Left lung (tissue), 10 donors: ENCODE measurements around the gene FRY. TPM values are rescaled to one million over a fixed set of nuclear protein-coding genes. Genes with fewer than 3 reads are reported as not detected.
A peak's percentile ranks its signal among the peaks of the same experiment; 100 is the strongest.

Source experiments
- ATAC-seq: fragments of 200-7000 bp; cut with Tn5 transposase; one replicate; pipeline ENCODE4 v1.9.1; 2020; ENCODE audit warnings: moderate library complexity
- DNase-seq, 4 donors: peaks; one replicate each; pipeline ENCODE4 v3.0.0-alpha.2; 2013 to 2020
- H3K27ac ChIP-seq, 2 donors: fragments of 200-600 bp; sonication (generic) in 1 of 2; one replicate each; pipeline versions ENCODE4 v1.5.0 to v1.8.0; 2020 to 2021
- H3K27me3 ChIP-seq, 2 donors: fragments of 200-600 bp; sonication (generic) in 1 of 2; one replicate each; pipeline versions ENCODE4 v1.5.0 to v1.8.0; 2020 to 2021
- H3K36me3 ChIP-seq, 2 donors: fragments of 200-600 bp; sonication (generic) in 1 of 2; one replicate each; pipeline versions ENCODE4 v1.5.0 to v1.8.0; 2020 to 2021
- H3K4me1 ChIP-seq, 2 donors: fragments of 200-600 bp; one replicate each; pipeline ENCODE4 v1.8.0; 2021
- H3K4me3 ChIP-seq, 2 donors: fragments of 200-600 bp; sonication (generic) in 1 of 2; one replicate each; pipeline versions ENCODE4 v1.5.0 to v1.8.0; 2020 to 2021; ENCODE audit warnings: mild to moderate bottlenecking in 1 of 2
- H3K9me3 ChIP-seq, 2 donors: fragments of 200-600 bp; sonication (generic) in 1 of 2; one replicate each; pipeline versions ENCODE4 v1.5.0 to v1.8.0; 2020 to 2021
- CTCF ChIP-seq, 2 donors: fragments of 200-600 bp; sonication (generic) in 1 of 2; IDR thresholded peaks; one replicate each; pipeline versions ENCODE4 v1.5.0 to v1.8.0; 2021; ENCODE audit warnings: antibody characterized with exemption in 2 of 2
- intact Hi-C, 2 donors: fragments of 100-400 bp; cut with DNase I; formaldehyde crosslinking; loops; one replicate each; pipeline versions ENCODE4 v1.11.2 to v1.14.2; 2022
- polyA plus RNA-seq, 6 donors: library from polyadenylated mRNA; unstranded; fragments of 120-200 nt; gene quantifications; one replicate each; pipeline ENCODE4 v1.2.1, GENCODE V29; 2013; ENCODE audit not compliant: insufficient read length in 6 of 6
- total RNA-seq, 2 donors: library from RNA; stranded (reverse); fragmentation: NEBNext Ultra II Directional; extraction: Animal tissue kit (Norgen Biotek cat#: 25700); gene quantifications; one replicate each; pipeline ENCODE4 v1.2.1, GENCODE V29; 2021
- donor health status: DM: no; HTN: yes; CAD: no.
- donor health status: DM: no; HTN: no; CAD: no.

Gene FRY
- total and polyA plus RNA-seq, 8 donors: 41.6 to 53.4 (median 49.2) TPM

- intact Hi-C loops: no loop called here
- DNase-seq (no peak), ATAC-seq (no peak)
- Histone ChIP-seq H3K27ac (no peak overlapping the region), H3K27me3 (no peaks in the 10 kb centered on the region), H3K36me3 (peaks cover 0 to 19% of the 10 kb centered on the region in 2 donors), H3K9me3 (no peaks in the 10 kb centered on the region), H3K4me3 (no peak overlapping the region), H3K4me1 (no peaks in the 10 kb centered on the region)
- TF ChIP-seq CTCF (IDR thresholded peaks at IDR 0.05): no peak
Observed at GRCh38 chr13:32174366-32174765, 142.8 kb downstream of the FRY start.

DNA sequence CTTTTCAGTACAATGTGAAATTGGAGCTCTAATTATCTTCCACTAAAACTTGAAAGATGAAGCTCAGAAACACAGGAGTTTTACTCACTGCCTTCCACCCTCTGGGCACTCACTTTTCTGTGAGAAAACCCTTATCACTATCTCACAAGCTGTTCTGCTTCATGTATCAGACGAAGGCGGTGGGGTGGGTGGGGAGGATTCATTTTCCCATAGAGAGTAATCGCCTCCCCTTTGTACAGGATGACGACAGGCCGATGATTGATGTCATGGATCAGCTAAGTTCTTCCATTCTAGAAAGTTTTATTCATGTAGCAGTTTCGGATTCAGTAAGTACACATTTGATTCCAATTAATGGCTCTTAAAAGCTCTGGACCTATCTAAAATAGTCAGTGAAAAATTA lies 143.7 kb downstream of the FRY start:
- intact Hi-C loops: no loop called here

DNA sequence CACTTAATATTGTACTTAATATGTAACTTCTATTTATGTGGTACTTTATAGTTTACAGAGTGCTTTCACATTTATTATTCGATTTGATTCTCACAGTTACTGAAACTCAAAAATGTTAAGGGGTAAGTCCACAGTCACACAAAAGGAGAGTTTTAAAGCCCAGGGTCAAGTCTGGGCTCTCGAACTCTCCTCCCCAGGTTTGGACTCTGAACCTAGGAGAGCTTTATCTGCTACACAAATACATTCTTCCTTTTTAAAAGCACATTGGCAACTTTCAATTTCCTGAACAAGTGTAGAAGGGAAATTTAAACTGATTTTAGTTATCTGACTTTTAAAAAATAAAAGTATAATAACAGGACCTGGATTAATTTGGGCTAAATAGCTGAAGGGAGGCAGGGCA lies 144.4 kb downstream of the FRY start:
- H3K36me3 ChIP-seq: peaks cover 0 to 19% of the 10 kb centered on the region in 2 donors
- DNase-seq (no peak), ATAC-seq (no peak)
- H3K4me3 ChIP-seq: no peak overlapping the region
- no peaks in the 10 kb centered on the region for H3K27me3 ChIP-seq
- H3K27ac ChIP-seq: no peak overlapping the region
- no peaks in the 10 kb centered on the region for H3K9me3 ChIP-seq
- H3K4me1 ChIP-seq: no peaks in the 10 kb centered on the region
- no peak for TF ChIP-seq CTCF (IDR thresholded peaks at IDR 0.05)
- intact Hi-C loops: no loop called here

More for the DNA sequence above, 143.7 kb downstream of the FRY start:
- DNase-seq (no peak), ATAC-seq (no peak)
- Histone ChIP-seq H3K9me3 (no peaks in the 10 kb centered on the region), H3K4me1 (no peaks in the 10 kb centered on the region), H3K36me3 (peaks cover 0 to 19% of the 10 kb centered on the region in 2 donors), H3K27ac (no peak overlapping the region), H3K4me3 (no peak overlapping the region), H3K27me3 (no peaks in the 10 kb centered on the region)
- no peak for TF ChIP-seq CTCF (IDR thresholded peaks at IDR 0.05)

- no peak for TF ChIP-seq CTCF (IDR thresholded peaks at IDR 0.05)
- Histone ChIP-seq H3K9me3 (no peaks in the 10 kb centered on the region), H3K36me3 (peaks cover 0 to 23% of the 10 kb centered on the region in 2 donors), H3K27ac (no peak overlapping the region), H3K27me3 (no peaks in the 10 kb centered on the region), H3K4me3 (no peak overlapping the region), H3K4me1 (no peaks in the 10 kb centered on the region)
- DNase-seq (no peak), ATAC-seq (no peak)
- intact Hi-C loops: no loop called here
Observed at GRCh38 chr13:32176696-32177095, 145.1 kb downstream of the FRY start.

DNA sequence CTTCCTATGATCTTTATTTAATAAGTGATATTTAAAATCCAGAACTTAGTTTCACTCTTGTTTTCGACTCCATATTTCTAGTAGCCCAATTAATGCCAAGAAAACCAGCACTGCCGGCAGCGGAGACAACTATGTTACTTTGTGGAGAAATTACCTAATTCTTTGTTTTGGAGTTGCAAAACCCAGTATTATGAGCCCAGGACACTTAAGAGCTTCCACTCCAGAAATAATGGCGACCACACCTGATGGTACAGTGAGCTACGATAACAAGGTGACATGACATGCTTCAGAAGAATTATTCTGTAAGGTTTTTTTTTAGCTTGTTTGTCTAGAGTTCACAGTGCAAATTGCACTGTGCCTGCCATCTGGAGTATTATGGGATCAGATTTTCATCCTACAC lies 147.2 kb downstream of the FRY start:
- ATAC-seq (peak; percentile 35), DNase-seq (no peak)
- Histone ChIP-seq H3K4me1 (no peaks in the 10 kb centered on the region), H3K9me3 (no peaks in the 10 kb centered on the region), H3K36me3 (peaks cover 0 to 13% of the 10 kb centered on the region in 2 donors), H3K27ac (no peak overlapping the region), H3K27me3 (no peaks in the 10 kb centered on the region), H3K4me3 (no peak overlapping the region)
- TF ChIP-seq CTCF (IDR thresholded peaks at IDR 0.05): no peak
- intact Hi-C loops: no loop called here
